Neuron (in vitro differentiated cells): Measurements from ENCODE around the gene TNP2.
"Not testable (repeated sequence)": the region's sequence is repeated elsewhere in the genome, so short reads cannot be mapped to it uniquely, and the experiment has no call there.

Experiments used
- H2AFZ ChIP-seq: one replicate; pipeline ENCODE4 v1.6.1; 2013; ENCODE audit warnings: low read depth, mild to moderate bottlenecking, inconsistent platforms, low read length, moderate library complexity
- H3K27me3 ChIP-seq: one replicate; pipeline ENCODE4 v1.6.1; 2013; ENCODE audit warnings: low read length; ENCODE audit not compliant: insufficient read depth
- H3K36me3 ChIP-seq: one replicate; pipeline ENCODE4 v1.6.1; 2013; ENCODE audit warnings: low read length; ENCODE audit not compliant: insufficient read depth
- H3K4me1 ChIP-seq: one replicate; pipeline ENCODE4 v1.6.1; 2013; ENCODE audit warnings: low read length; ENCODE audit not compliant: insufficient read depth
- H3K4me3 ChIP-seq: 2 replicates; pipeline ENCODE4 v1.5.1; 2013; ENCODE audit warnings: mild to moderate bottlenecking, low read length, moderate library complexity
- H3K9me3 ChIP-seq: one replicate; pipeline ENCODE4 v1.6.1; 2013; ENCODE audit warnings: low read length

The TNP2 gene

DNA sequence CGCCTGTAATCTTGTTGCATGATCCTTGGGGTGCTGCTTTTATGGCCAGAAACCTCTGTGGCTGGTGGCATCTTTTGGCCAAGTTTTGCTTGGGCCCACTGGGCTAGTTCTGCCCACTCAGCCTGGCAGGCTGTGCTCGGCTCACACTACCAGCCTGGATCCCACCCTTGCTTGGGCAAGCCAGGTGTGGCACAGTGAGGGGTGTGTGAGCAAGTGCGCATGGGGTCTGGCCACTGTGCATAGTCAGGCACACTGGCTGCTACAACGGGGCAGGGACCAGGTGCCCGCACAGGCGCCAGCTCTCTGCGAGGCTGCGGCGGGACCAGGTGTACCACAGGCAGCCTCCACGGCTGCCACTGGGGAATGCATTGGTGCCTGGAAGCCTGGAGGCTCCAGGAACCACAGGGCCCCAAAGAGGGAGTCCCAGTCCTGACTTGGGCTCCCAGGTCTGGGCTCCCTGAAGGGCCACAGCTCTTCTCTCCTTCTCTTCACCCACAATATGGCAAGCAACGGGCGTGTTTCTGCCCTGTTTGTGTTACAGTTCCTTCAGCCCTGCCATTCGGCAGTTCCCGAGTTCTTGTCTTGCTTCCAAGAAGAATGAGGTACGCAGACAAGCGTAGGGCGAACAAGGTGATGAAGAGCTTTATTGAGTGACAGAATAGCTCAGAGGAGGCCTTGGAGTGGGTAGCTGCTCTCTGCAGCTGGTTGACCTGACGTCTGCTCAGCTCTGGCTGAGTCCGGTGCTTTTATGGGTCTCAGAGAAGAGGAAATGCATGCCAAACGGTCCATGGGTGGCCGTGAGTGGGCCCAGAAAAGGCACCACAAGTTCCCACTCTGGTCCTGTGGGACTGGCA lies 38.7 kb upstream of the TNP2 start:
- no peaks in the 10 kb centered on the region for H3K36me3 ChIP-seq
- peaks cover 5% of the 10 kb centered on the region for H3K4me1 ChIP-seq
- H2AFZ ChIP-seq, result no peak overlapping the region
- no peaks in the 10 kb centered on the region for H3K27me3 ChIP-seq
- no peaks in the 10 kb centered on the region for H3K9me3 ChIP-seq
- H3K4me3 ChIP-seq, result no peak overlapping the region

GRCh38 chr16:11306997-11307638 lies 38.0 kb upstream of the TNP2 start:
- no peaks in the 10 kb centered on the region for H3K4me1 ChIP-seq
- H2AFZ ChIP-seq, result no peak overlapping the region
- H3K36me3 ChIP-seq, result no peaks in the 10 kb centered on the region
- no peak overlapping the region for H3K4me3 ChIP-seq
- H3K9me3 ChIP-seq, result no peaks in the 10 kb centered on the region
- no peaks in the 10 kb centered on the region for H3K27me3 ChIP-seq

DNA sequence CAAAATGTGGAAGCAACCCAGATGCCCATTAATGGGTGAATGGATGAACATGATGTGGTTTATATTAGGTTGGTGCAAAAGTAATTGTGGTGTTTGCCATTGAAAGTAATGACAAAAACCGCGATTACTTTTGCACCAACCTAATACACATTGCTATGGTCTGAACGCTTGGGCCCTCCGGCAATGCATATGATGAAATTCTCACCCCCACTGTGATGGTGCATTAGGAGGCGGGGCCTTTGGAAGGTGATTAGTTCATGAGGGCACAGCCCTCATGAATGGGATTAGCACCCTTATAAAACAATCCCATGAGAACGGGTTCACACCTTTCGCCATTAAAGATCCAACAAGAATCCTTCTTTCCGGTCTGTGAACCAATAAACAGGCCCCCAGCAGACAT lies 37.3 kb upstream of the TNP2 start:
- H3K36me3 ChIP-seq, result no peaks in the 10 kb centered on the region
- H3K27me3 ChIP-seq, result no peaks in the 10 kb centered on the region

DNA sequence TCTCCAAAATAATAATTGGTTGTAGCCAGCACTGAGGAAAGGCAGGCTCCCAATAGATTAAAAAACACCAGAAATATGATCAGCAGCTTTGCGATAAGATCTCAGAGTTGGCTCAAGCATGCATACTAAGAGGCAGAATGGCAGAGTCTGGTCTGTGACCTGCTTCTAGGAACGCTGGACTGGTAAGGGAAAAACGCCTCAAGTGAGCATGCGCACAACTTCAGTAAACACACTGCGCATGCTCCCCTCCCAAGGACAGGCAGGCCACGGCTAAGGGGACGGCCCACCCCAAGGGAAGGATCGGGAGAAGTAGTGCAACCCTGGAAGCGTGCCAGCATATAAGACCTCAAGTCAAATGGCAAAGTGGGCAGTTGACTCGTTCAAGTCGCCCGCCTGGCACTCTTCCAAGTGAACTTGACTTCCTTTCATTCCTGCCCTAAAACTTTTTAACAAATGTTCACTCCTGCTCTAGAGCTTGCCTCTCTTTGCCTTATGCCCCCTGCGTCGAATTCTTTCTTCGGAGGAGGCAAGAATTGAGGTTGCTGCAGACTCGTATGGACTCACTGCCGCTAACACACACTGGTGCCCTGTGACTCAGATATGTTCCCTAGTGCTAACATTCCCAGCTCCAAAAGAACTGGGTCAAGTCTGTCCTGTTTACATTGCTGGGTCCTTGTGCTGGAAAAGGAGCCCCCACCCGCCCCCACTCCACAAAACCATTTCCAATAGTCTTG lies 34.4 kb upstream of the TNP2 start:
- H3K36me3 ChIP-seq, result no peaks in the 10 kb centered on the region
- no peaks in the 10 kb centered on the region for H3K9me3 ChIP-seq
- no peaks in the 10 kb centered on the region for H3K27me3 ChIP-seq
- H2AFZ ChIP-seq, result no peak overlapping the region
- H3K4me3 ChIP-seq, result no peak overlapping the region
- H3K4me1 ChIP-seq, result no peaks in the 10 kb centered on the region

More for the DNA sequence above, 37.3 kb upstream of the TNP2 start:
- Histone ChIP-seq H3K4me3 (no peak overlapping the region), H2AFZ (no peak overlapping the region), H3K4me1 (no peaks in the 10 kb centered on the region), H3K9me3 (no peaks in the 10 kb centered on the region)

DNA sequence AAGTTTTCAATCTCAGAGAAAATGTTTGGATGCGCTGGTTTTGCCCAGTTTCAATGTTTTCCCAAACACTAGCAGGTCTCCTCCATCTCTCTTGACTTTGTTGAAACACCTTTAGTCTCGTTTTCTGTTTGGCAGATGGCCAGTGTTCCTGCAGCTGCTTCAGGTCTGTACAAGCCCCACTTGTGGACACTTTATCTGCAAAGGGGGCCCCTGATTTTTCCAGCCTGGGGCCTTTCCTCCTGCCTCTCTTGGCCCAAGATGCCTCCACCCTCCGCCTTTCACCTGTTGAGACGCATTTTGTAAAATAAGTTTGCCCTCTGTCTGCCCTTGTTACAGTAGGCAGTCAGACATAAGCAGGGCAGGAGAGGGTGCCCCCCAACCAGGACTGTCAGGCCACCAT lies 33.9 kb upstream of the TNP2 start:
- Histone ChIP-seq H3K4me1 (peaks cover under 1% of the 10 kb centered on the region), H3K27me3 (no peaks in the 10 kb centered on the region)

DNA sequence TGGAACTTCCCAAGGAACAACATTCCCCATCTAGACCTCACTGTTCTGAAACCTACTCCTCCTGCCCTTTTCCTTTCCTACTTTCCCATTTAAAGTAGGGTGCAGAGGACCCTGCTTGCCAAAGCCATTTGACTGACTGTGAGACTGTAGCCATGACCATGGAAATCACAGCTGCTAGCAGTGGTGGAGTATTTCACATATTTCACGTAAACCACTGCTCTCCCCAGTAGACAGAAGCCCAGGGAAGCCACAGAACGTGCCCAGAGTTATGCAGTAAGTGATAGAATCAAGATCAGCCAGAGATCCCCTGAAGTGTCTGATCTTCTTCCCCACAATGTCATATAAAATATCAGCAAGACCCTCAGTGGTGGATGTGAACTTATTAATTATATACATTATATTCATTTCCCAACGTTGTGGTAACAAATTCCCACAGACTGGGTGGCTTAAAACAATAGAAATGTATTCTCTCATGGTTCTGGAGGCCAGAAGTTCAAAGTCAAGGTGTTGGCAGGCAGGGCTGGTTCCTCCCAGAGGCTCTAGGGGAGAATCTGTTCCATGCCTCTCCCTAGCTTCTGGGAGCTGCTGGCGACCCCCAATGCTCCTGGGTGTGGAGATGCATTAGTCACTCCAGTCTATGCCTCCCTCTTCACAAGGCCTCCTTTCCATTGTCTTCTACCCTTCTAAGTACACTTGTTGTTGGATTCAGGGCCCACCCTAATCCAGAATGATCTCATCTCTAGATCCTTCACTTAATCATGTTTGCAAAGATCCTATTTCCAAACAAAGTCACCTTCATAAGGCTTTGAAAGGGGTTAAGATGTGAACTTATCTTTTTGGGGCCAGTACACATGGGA lies 32.7 kb upstream of the TNP2 start:
- no peak overlapping the region for H2AFZ ChIP-seq
- no peaks in the 10 kb centered on the region for H3K27me3 ChIP-seq
- no peak overlapping the region for H3K4me3 ChIP-seq
- peaks cover 11% of the 10 kb centered on the region for H3K4me1 ChIP-seq
- no peaks in the 10 kb centered on the region for H3K36me3 ChIP-seq
- no peaks in the 10 kb centered on the region for H3K9me3 ChIP-seq

More for the DNA sequence above, 33.9 kb upstream of the TNP2 start:
- Histone ChIP-seq H3K9me3 (no peaks in the 10 kb centered on the region), H2AFZ (no peak overlapping the region), H3K4me3 (no peak overlapping the region), H3K36me3 (no peaks in the 10 kb centered on the region)

- H3K4me3 ChIP-seq, result no peak overlapping the region
- no peaks in the 10 kb centered on the region for H3K36me3 ChIP-seq
- H3K27me3 ChIP-seq, result no peaks in the 10 kb centered on the region
- peaks cover 11% of the 10 kb centered on the region for H3K4me1 ChIP-seq
- no peaks in the 10 kb centered on the region for H3K9me3 ChIP-seq
- no peak overlapping the region for H2AFZ ChIP-seq
Observed at GRCh38 chr16:11300560-11300892, 31.4 kb upstream of the TNP2 start.

- H3K36me3 ChIP-seq, result no peaks in the 10 kb centered on the region
- no peaks in the 10 kb centered on the region for H3K27me3 ChIP-seq
- peaks cover 11% of the 10 kb centered on the region for H3K4me1 ChIP-seq
- no peak overlapping the region for H3K4me3 ChIP-seq
- no peak overlapping the region for H2AFZ ChIP-seq
- H3K9me3 ChIP-seq, result no peaks in the 10 kb centered on the region
Observed at GRCh38 chr16:11299865-11300559, 30.9 kb upstream of the TNP2 start.

DNA sequence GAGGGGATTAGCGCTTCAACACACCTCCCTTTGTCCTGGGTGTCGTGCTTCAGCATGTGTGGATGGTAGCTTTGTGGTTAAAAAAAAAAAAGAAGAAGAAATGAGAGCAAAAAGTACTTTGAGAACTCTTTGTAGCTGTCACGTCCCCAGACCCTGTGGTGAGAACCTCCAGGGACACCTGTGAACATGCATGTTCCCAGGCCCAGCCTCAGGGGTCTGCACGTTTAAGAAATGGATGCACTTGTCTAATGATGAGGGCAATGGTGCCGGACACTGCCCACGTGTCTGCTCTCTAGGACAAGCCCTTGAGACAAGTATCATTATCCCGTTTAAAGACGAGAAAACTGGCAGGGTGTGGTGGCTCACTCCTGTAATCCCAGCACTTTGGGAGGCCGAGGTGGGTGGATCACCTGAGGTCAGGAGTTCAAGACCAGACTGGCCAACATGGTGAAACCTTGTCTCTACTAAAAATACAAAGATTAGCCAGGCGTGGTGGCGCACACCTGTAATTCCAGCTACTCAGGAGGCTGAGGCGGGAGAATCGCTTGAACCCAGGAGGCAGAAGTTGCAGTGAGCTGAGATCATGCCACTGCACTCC lies 29.9 kb upstream of the TNP2 start:
- H3K9me3 ChIP-seq, H2AFZ ChIP-seq, H3K27me3 ChIP-seq, H3K4me3 ChIP-seq, H3K36me3 ChIP-seq: not testable (repeated sequence)
- H3K4me1 ChIP-seq, result peaks cover 11% of the 10 kb centered on the region

- H3K4me1 ChIP-seq, result peaks cover 11% of the 10 kb centered on the region
- no peaks in the 10 kb centered on the region for H3K9me3 ChIP-seq
- no peak overlapping the region for H3K4me3 ChIP-seq
- no peaks in the 10 kb centered on the region for H3K27me3 ChIP-seq
- no peak overlapping the region for H2AFZ ChIP-seq
- H3K36me3 ChIP-seq, result no peaks in the 10 kb centered on the region
Observed at GRCh38 chr16:11298143-11298900, 29.2 kb upstream of the TNP2 start.

DNA sequence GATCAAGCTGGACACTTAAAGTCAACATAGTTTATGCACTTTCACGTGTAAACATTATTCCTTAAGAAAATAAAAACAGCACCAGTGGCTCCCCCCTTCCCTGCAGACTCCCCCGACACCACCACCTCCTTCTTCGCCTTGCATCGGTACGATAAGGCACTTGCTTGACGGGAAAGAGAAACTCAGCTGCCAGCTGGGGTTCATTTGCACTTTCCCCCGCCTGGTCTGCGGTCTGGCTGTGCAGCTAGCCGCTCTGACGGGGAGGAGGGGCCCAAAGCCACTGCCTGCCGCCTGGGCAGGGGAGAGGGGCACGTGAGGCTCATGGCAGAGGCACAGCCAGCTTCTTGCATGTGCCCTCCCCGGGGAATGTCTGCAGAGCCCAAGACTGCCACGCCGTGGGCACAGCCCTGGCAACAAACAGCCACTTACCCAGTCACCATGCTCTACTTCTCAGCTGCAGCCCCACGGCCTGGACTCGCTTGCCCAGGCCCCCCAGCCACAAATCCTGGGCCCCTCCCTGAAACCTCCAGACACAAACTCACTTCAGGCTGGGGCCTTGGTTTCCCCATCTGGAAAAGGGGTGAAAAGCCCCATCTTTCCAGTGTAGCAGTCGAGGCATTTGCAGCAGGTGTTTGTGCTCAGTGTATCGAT lies 28.5 kb upstream of the TNP2 start:
- Histone ChIP-seq H3K9me3 (no peaks in the 10 kb centered on the region), H2AFZ (no peak overlapping the region), H3K36me3 (no peaks in the 10 kb centered on the region), H3K4me1 (peaks cover 11% of the 10 kb centered on the region), H3K27me3 (no peaks in the 10 kb centered on the region), H3K4me3 (no peak overlapping the region)
